Activated CD8-positive, alpha-beta T cell treated with anti-CD3 and anti-CD28 coated beads for 36 hours (primary cell): ENCODE measurements around the gene GLOD4. TPM values are rescaled to one million over a fixed set of nuclear protein-coding genes. Genes with fewer than 3 reads are reported as not detected.

Experiments used
- ATAC-seq: fragments of 200-7000 bp; cut with Tn5 transposase; one replicate; pipeline ENCODE4 v1.10.0; 2021; ENCODE audit warnings: mild to moderate bottlenecking, moderate library complexity
- CTCF ChIA-PET: fragments of 350-600 bp; sonication (Branson Sonifier 250); formaldehyde crosslinking; loops from one replicate; lab custom pipeline; 2021; ENCODE audit warnings: antibody characterized with exemption; lab: Charles Lee
- POLR2A ChIA-PET: fragments of 350-600 bp; sonication (Branson Sonifier 250); formaldehyde crosslinking; loops from one replicate; lab custom pipeline; 2021; ENCODE audit warnings: antibody characterized with exemption; lab: Charles Lee
- DNase-seq: peaks from one replicate; pipeline ENCODE4 v3.0.0-alpha.2; 2020
- H3K27ac Mint-ChIP-seq: one replicate; pipeline ENCODE4 v1.8.0; 2021; ENCODE audit warnings: mild to moderate bottlenecking, mixed read lengths
- H3K27me3 Mint-ChIP-seq: one replicate; pipeline ENCODE4 v1.8.0; 2021; ENCODE audit warnings: mixed read lengths
- H3K36me3 Mint-ChIP-seq: one replicate; pipeline ENCODE4 v1.8.0; 2021; ENCODE audit warnings: low read depth, mixed read lengths
- H3K4me1 Mint-ChIP-seq: one replicate; pipeline ENCODE4 v1.8.0; 2021; ENCODE audit warnings: low read depth, mixed read lengths
- H3K4me3 Mint-ChIP-seq: one replicate; pipeline ENCODE4 v1.8.0; 2021; ENCODE audit warnings: mild to moderate bottlenecking, moderate library complexity, mixed read lengths
- H3K9me3 Mint-ChIP-seq: one replicate; pipeline ENCODE4 v1.8.0; 2021; ENCODE audit warnings: mixed read lengths
- intact Hi-C: fragments of 100-400 bp; cut with micrococcal nuclease; formaldehyde crosslinking; loops from one replicate; pipeline ENCODE4 v1.10.0; 2022
- total RNA-seq, 2 experiments: library from RNA; stranded (reverse); gene quantifications; one replicate each; pipeline ENCODE4 v1.2.3, GENCODE V29; 2021
- TF ChIP-seq, protein P1 (sequence below): fragments of 200-600 bp; IDR thresholded peaks from one replicate; pipeline ENCODE4 v1.8.0; 2022; ENCODE audit warnings: antibody characterized with exemption, mild to moderate bottlenecking

Gene GLOD4
- total RNA-seq, 2 experiments from 2014 or later: 47.3 to 55.2 TPM

DNA sequence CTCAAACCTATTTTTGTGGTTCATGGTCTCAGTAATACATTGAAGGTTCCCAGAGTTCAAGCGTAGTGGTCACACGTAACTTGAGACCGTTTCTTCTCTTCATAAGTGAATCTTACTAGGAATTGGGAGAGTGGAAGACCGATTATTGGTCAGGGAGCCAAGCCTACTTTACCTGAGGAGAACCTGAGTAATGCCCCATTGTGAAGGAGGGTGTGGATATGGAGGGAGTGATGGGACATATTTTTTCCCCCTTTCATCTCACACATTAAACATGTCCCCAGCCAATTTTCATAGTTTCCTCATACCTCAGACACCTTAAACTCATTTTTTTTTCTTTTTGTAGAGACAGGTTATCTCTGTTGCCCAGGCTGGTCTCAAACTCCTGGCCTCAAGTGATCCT is 38.9 kb downstream of the GLOD4 start:
- TF ChIP-seq, protein P1, sequence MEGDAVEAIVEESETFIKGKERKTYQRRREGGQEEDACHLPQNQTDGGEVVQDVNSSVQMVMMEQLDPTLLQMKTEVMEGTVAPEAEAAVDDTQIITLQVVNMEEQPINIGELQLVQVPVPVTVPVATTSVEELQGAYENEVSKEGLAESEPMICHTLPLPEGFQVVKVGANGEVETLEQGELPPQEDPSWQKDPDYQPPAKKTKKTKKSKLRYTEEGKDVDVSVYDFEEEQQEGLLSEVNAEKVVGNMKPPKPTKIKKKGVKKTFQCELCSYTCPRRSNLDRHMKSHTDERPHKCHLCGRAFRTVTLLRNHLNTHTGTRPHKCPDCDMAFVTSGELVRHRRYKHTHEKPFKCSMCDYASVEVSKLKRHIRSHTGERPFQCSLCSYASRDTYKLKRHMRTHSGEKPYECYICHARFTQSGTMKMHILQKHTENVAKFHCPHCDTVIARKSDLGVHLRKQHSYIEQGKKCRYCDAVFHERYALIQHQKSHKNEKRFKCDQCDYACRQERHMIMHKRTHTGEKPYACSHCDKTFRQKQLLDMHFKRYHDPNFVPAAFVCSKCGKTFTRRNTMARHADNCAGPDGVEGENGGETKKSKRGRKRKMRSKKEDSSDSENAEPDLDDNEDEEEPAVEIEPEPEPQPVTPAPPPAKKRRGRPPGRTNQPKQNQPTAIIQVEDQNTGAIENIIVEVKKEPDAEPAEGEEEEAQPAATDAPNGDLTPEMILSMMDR: no peak
- ChIA-PET POLR2A (interaction anchor here (1.3 to 4.0 kb wide), 2 partner anchors 8 to 10 kb away, joined by 4 to 33 read pairs; partner anchors contain the start of gene GEMIN4), CTCF (no interaction called here)
- H3K36me3 Mint-ChIP-seq: peaks cover 61% of the 10 kb centered on the region
- H3K9me3 Mint-ChIP-seq: no peaks in the 10 kb centered on the region
- intact Hi-C loops: no loop called here
- no peak overlapping the region for H3K27ac Mint-ChIP-seq
- peaks cover 23% of the 10 kb centered on the region for H3K4me1 Mint-ChIP-seq
- no peak overlapping the region for H3K4me3 Mint-ChIP-seq
- DNase-seq (no peak), ATAC-seq (no peak)
- H3K27me3 Mint-ChIP-seq: no peaks in the 10 kb centered on the region

DNA sequence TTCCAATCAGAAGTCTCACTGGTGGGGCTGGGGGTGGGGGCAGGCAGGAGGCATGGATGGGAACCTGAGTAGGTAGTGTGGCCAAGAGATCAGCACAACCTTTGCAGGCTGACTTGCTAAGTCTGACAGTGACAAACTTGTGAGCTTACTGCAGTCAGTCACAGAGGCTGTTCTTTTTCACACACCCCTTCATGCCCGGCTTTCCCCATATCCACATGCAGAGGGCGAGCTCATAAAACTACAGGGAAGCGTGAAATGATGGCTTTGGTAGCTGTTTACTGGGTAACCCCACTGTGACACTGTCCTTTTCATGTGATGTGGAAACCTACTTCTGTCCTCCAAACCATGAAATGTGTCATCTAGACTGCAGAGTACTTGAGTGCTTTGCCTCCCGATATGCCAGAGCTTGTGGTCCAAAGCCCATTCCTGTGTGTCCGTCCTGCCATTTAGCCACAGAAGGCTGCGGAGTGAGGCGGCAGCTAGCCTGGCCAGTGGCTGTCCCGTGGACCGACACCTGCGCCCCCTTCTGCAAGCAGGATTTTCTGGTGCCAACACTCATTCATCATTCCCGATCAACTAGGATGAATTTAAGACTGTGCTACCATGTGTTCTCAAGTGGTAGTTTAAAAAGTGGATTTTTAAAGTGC is 39.8 kb downstream of the GLOD4 start:
- no peak overlapping the region for H3K27ac Mint-ChIP-seq
- POLR2A ChIA-PET: interaction anchor here (0.9 to 4.0 kb wide), 3 partner anchors 9 to 24 kb away, joined by 3 to 33 read pairs (median 4); partner anchors contain the start of gene GEMIN4

DNA sequence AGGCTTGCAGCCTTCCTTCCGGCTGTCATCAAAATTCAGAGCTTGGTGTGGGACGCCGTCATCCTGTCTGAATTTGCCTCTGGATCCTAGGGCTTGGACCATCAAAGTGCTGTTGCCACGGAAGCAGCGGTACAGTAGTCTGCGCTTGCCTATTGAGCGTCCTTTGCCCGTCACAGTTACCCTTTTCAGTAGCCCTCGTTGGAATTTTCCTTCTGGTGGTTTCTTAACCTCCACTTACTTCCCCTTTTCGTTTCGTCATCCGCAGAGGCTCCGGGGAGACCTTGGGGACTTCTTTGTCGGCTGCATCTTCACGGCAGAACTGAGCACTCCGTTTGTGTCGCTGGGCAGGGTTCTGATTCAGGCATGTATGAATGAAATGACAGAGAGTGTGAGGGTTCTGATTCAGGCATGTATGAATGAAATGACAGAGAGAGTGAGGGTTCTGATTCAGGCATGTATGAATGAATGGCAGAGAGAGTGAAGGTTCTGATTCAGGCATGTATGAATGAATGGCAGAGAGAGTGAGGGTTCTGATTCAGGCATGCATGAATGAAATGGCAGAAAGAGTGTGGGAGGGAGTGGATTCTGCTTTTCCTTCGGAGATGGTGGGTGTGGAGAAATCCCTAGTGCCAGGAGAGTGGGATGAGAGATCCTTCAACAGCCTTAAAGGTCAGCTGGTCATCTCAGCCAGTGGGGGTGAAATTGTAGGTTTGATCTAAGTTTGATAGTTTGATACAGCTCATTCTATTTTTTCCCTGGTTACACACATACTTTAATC is 41.7 kb downstream of the GLOD4 start:
- ATAC-seq: peak; percentile 82
- intact Hi-C loops: no loop called here
- Mint-ChIP-seq H3K27ac (peak overlapping the region; percentile 78), H3K9me3 (peaks cover 2% of the 10 kb centered on the region), H3K36me3 (peaks cover 62% of the 10 kb centered on the region), H3K4me3 (peak overlapping the region; percentile 16), H3K27me3 (no peaks in the 10 kb centered on the region), H3K4me1 (peaks cover 23% of the 10 kb centered on the region)
- POLR2A ChIA-PET: interaction anchor here (0.6 to 4.0 kb wide), 2 partner anchors 11 to 23 kb away, joined by 3 to 33 read pairs; partner anchors contain the start of gene GEMIN4
- CTCF ChIA-PET: interaction anchor here (1.0 to 1.4 kb wide), 3 partner anchors 9 to 12 kb away, joined by 3 to 4 read pairs (median 3); no protein-coding TSS in a partner anchor
- peak; percentile 56 for DNase-seq
- TF ChIP-seq, protein P1: no peak

More for the DNA sequence above, 39.8 kb downstream of the GLOD4 start:
- H3K27me3 Mint-ChIP-seq: no peaks in the 10 kb centered on the region
- ATAC-seq (no peak), DNase-seq (no peak)
- no peak overlapping the region for H3K4me3 Mint-ChIP-seq
- no peaks in the 10 kb centered on the region for H3K9me3 Mint-ChIP-seq
- intact Hi-C loops: no loop called here
- peaks cover 60% of the 10 kb centered on the region for H3K36me3 Mint-ChIP-seq
- TF ChIP-seq, protein P1: no peak
- H3K4me1 Mint-ChIP-seq: peaks cover 23% of the 10 kb centered on the region
- CTCF ChIA-PET: interaction anchor here (1.4 kb wide), 1 partner anchor 8 kb away, joined by 3 read pairs; no protein-coding TSS in a partner anchor

DNA sequence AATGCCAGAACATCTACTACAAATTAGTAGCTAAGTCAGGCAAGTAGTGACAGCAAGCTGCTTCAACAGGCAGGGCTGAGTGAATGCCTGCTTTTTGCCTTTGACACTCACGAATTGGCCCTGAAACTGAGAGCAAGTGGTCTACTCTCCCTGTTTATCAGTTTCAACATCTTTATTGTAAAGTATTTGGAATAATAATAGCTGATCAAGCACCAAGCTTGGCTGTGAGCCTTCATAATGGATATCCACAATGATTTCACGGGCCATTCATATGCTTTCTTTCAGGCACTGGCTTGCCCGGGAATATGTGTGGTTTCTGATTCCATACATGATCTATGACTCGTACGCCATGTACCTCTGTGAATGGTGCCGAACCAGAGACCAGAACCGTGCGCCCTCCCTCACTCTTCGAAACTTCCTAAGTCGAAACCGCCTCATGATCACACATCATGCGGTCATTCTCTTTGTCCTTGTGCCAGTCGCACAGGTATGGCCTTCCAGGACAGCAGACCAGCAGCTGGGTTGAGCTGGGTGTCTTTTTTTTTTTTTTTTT is 44.4 kb downstream of the GLOD4 start:
- H3K4me3 Mint-ChIP-seq: no peak overlapping the region
- TF ChIP-seq, protein P1: no peak
- CTCF ChIA-PET: no interaction called here
- peaks cover 59% of the 10 kb centered on the region for H3K36me3 Mint-ChIP-seq
- intact Hi-C loops: no loop called here
- no peak overlapping the region for H3K27ac Mint-ChIP-seq
- H3K9me3 Mint-ChIP-seq: peaks cover 2% of the 10 kb centered on the region
- DNase-seq (no peak), ATAC-seq (no peak)
- no peaks in the 10 kb centered on the region for H3K27me3 Mint-ChIP-seq
- H3K4me1 Mint-ChIP-seq: peaks cover 25% of the 10 kb centered on the region
- POLR2A ChIA-PET: interaction anchor here (1.0 kb wide), 1 partner anchor 13 kb away, joined by 3 read pairs; no protein-coding TSS in a partner anchor
